NT2/D1 (cell line): ENCODE measurements around the gene HDDC3.

Experiments
- SUZ12 ChIP-seq: IDR thresholded peaks from 2 replicates; pipeline ENCODE4 v1.6.1; 2011; ENCODE audit not compliant: insufficient read length, insufficient read depth; ENCODE audit errors: extremely low read depth
- YY1 ChIP-seq: IDR thresholded peaks from 2 replicates; pipeline ENCODE4 v1.6.1; 2011; ENCODE audit not compliant: insufficient read length, insufficient read depth
- ZNF274 ChIP-seq: IDR thresholded peaks from 2 replicates; pipeline ENCODE4 v1.6.1; 2011; ENCODE audit warnings: mild to moderate bottlenecking, low read depth, low read length

GRCh38 chr15:90966262-90966661 is 33.9 kb upstream of the HDDC3 start:
- TF ChIP-seq YY1 (no peak), ZNF274 (no peak), SUZ12 (no peak)
